Measurements from ENCODE around the gene TMEM109.

- TF ChIP-seq CTCF (IDR thresholded peaks at IDR 0.05; ENCODE audit: insufficient read depth, low read length) (no peak), SPI1 (IDR thresholded peaks at IDR 0.05; ENCODE audit: borderline replicate concordance, low read depth) (no peak), GABPA (IDR thresholded peaks at IDR 0.05; ENCODE audit: low read depth) (no peak), POLR2AphosphoS5 (IDR thresholded peaks at IDR 0.05; ENCODE audit: low read depth) (no peak)
Observed at GRCh38 chr11:60970890-60971289, 56.9 kb downstream of the TMEM109 start.
